Transverse colon (tissue), 3 donors: ENCODE results near the gene ONECUT3.
"Not testable (repeated sequence)": the region's sequence is repeated elsewhere in the genome, so short reads cannot be mapped to it uniquely, and the experiment has no call there.

ENCODE experiments used
- CTCF ChIP-seq, 5 experiments: fragments of 200-600 bp in 3 of 5; fragments of 450-650 bp in 2 of 5; sonication (generic) in 3 of 5; IDR thresholded peaks; 1 replicate in 2 of 5; 2 replicates in 3 of 5; pipeline ENCODE4 v1.5.1; 2016 to 2017; ENCODE audit warnings: antibody characterized with exemption in 5 of 5, inconsistent platforms in 3 of 5, mild to moderate bottlenecking in 2 of 5, moderate library complexity in 1 of 5
- EP300 ChIP-seq: sonication (generic); formaldehyde crosslinking; IDR thresholded peaks from one replicate; pipeline ENCODE4 v1.6.1; 2017; ENCODE audit warnings: antibody characterized with exemption, low read depth
- POLR2A ChIP-seq: fragments of 450-650 bp; IDR thresholded peaks from one replicate; pipeline ENCODE4 v1.6.1; 2016; ENCODE audit warnings: antibody characterized with exemption, mild to moderate bottlenecking, moderate library complexity

GRCh38 chr19:1760786-1761527 lies 7.7 kb downstream of the ONECUT3 start:
- not testable (repeated sequence) for TF ChIP-seq CTCF (IDR thresholded peaks at IDR 0.05); EP300; POLR2A
